Measurements from ENCODE around the gene PDLIM4. TPM values are rescaled to one million over a fixed set of nuclear protein-coding genes. Genes with fewer than 3 reads are reported as not detected.

The PDLIM4 gene
- total RNA-seq, 1 donor from 2014 or later = 47.8 TPM

DNA sequence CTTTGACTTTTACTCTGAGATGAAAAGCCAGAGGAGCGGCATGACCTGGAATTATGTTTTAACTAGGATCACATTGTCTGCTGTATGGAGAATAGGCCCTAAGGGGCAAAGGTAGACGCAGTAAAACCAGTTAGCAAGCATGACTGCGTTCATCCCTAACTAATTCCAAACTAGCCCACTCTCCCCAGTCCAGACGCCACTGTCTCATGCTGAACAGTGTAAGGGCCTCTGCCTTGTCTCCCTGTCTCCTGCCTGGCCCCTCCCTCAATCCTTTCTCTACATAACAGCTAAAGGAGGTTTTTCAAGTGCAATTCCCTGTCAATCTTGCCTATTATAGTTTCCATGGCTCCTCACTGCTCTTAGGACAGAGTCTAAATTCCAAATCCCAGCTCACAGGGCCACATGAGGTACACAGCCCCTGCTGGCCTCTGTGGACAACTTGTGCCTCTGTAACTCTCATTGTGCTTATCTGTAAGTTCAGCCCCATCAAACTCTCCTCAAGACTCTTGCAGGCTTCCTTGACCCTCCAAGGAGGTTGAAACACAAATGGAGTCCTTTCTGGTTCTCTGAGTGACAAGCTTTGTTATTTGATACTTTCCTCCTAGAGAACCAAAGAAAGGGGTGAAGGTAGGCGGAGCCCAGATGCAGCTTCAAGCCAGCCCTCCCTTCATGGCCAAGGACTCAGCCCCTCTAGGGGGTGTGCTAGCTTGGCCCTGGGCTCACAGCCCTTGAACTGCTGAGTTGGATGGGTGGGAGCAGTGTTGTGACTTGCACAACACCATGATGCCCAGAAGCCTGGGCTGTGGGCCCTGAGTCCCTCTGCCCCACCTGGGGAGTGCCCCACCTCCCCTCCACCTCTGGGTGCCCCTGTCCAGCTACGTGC, 20.7 kb downstream of the PDLIM4 start:
- no peak overlapping the region for H3K27ac Mint-ChIP-seq (ENCODE audit: unreplicated experiment)

DNA sequence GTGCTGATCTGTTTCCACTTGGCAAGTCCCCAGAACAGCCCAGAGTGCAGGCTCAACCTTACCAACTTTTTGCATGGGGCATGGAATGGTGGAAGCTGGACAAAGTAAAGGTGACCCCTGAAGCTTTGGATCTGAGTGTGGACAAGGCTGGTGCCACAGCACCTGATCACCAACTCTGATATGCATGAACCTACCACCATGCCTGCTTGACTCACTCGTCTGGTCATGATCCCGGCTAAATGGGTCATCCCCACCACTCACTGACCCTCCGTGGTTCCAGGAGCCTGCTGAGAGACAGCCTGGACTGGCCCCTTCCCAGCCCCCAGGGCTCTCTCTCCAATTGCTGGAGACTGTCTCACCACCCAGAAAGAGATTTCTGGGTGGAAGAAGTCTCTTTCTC, 22.3 kb downstream of the PDLIM4 start:
- peaks cover 12% of the 10 kb centered on the region for H3K27me3 Mint-ChIP-seq (ENCODE audit: unreplicated experiment)
- no peak for DNase-seq (ENCODE audit: extremely low spot score, unreplicated experiment)

More for the DNA sequence above, 20.7 kb downstream of the PDLIM4 start:
- Mint-ChIP-seq H3K27me3 (ENCODE audit: unreplicated experiment) (peaks cover 12% of the 10 kb centered on the region), H3K36me3 (ENCODE audit: unreplicated experiment) (peaks cover 2% of the 10 kb centered on the region), H3K9me3 (ENCODE audit: unreplicated experiment) (no peaks in the 10 kb centered on the region), H3K4me1 (ENCODE audit: unreplicated experiment) (no peaks in the 10 kb centered on the region), H3K4me3 (ENCODE audit: unreplicated experiment) (no peak overlapping the region)
- DNase-seq (ENCODE audit: extremely low spot score, unreplicated experiment) = no peak
- TF ChIP-seq, protein P1, sequence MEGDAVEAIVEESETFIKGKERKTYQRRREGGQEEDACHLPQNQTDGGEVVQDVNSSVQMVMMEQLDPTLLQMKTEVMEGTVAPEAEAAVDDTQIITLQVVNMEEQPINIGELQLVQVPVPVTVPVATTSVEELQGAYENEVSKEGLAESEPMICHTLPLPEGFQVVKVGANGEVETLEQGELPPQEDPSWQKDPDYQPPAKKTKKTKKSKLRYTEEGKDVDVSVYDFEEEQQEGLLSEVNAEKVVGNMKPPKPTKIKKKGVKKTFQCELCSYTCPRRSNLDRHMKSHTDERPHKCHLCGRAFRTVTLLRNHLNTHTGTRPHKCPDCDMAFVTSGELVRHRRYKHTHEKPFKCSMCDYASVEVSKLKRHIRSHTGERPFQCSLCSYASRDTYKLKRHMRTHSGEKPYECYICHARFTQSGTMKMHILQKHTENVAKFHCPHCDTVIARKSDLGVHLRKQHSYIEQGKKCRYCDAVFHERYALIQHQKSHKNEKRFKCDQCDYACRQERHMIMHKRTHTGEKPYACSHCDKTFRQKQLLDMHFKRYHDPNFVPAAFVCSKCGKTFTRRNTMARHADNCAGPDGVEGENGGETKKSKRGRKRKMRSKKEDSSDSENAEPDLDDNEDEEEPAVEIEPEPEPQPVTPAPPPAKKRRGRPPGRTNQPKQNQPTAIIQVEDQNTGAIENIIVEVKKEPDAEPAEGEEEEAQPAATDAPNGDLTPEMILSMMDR (IDR thresholded peaks at IDR 0.05) = no peak

DNA sequence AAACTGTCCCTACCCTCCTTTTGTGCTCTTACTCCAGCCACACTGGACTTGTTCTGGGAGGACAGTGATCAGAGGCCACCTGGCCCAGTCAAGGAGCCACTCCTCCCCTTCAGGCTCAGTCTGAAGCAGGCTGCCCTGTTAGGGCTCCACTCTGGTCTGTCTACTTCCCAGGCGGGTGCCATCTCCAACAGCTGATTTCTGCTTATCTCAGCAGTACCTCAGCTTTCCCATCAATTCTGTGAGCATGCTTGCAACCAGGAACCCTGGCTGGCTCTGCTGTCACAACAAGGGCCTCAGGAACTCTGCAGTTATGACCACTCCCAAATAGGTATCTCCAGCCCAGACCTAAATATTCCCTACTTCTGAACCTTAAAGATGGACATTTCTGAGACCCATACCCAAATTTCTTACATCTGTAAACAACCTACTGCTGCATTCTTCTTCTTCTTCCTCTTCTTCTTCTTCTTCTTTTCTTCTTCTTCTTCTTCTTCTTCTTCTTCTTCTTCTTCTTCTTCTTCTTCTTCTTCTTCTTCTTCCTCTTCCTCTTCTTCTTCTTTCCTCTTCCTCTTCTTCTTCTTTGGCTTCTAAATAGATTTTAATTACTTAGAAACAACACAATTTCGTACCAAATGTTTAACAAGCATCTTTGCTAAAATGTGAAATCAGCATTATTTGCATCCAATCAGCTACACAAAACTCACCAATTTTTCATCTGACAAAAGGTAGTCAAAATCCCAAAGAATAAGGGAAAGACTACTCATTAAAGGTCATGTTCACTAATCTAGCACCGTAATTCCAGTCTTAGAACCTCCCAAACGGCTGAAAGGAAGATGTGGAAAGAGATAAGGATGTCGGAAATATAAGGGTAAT, 23.1 kb downstream of the PDLIM4 start:
- Mint-ChIP-seq H3K36me3 (ENCODE audit: unreplicated experiment) (no peaks in the 10 kb centered on the region), H3K4me3 (ENCODE audit: unreplicated experiment) (no peak overlapping the region), H3K27ac (ENCODE audit: unreplicated experiment) (no peak overlapping the region), H3K27me3 (ENCODE audit: unreplicated experiment) (peaks cover 12% of the 10 kb centered on the region), H3K4me1 (ENCODE audit: unreplicated experiment) (no peaks in the 10 kb centered on the region), H3K9me3 (ENCODE audit: unreplicated experiment) (no peaks in the 10 kb centered on the region)
- no peak for DNase-seq (ENCODE audit: extremely low spot score, unreplicated experiment)
- TF ChIP-seq, protein P1 (IDR thresholded peaks at IDR 0.05) = no peak

More for the DNA sequence above, 22.3 kb downstream of the PDLIM4 start:
- Mint-ChIP-seq H3K9me3 (ENCODE audit: unreplicated experiment) (no peaks in the 10 kb centered on the region), H3K36me3 (ENCODE audit: unreplicated experiment) (no peaks in the 10 kb centered on the region), H3K4me3 (ENCODE audit: unreplicated experiment) (no peak overlapping the region), H3K4me1 (ENCODE audit: unreplicated experiment) (no peaks in the 10 kb centered on the region), H3K27ac (ENCODE audit: unreplicated experiment) (no peak overlapping the region)
- TF ChIP-seq, protein P1 (IDR thresholded peaks at IDR 0.05) = no peak

DNA sequence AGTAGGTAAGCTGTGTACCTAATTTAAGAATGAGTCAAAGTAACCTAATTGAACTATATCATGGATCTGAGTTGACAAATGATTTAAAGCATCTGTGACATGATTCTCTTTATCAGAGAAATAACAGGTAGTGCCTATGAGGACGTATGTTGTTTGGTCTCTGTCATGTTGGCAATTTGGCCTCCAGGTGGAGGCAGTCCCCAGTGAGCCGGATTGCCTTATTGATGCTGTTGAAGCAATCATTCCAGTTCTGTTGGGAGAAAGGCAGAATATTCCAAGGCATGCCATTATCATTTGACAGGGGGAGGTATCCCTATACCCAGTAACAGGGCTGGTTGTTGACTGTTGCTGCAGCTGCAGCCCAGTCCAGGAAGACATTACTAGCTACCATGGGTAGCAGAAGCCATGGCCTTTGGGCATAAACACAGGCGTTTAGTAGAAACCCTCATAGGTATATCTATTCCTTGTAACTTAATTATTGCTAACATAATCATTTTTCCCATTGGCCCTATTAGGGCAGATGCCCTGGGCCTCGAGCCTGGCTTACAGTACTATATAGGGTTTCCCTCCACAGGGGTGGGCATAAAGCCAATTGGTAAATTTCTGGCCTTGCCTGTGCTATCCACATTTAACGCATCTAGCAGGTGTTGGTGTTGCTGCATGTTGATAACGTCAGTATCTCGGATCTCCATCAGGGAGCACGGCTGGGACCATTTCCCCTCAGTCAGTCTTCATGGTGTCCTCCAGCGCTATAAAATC, 24.5 kb downstream of the PDLIM4 start:
- TF ChIP-seq, protein P1 (IDR thresholded peaks at IDR 0.05) = no peak
- DNase-seq (ENCODE audit: extremely low spot score, unreplicated experiment) = peak; percentile 51
- Mint-ChIP-seq H3K9me3 (ENCODE audit: unreplicated experiment) (no peaks in the 10 kb centered on the region), H3K27me3 (ENCODE audit: unreplicated experiment) (peaks cover 12% of the 10 kb centered on the region), H3K36me3 (ENCODE audit: unreplicated experiment) (no peaks in the 10 kb centered on the region), H3K4me3 (ENCODE audit: unreplicated experiment) (no peak overlapping the region), H3K27ac (ENCODE audit: unreplicated experiment) (no peak overlapping the region), H3K4me1 (ENCODE audit: unreplicated experiment) (no peaks in the 10 kb centered on the region)

Measured in osteocyte (in vitro differentiated cells).